WI38 (cell line): ENCODE measurements around the gene CREM.

Experiments used
- H3K4me3 ChIP-seq: 2 replicates; pipeline ENCODE4 v1.5.1; 2011; ENCODE audit warnings: low read depth, mild to moderate bottlenecking, control low read depth, low read length
- TF ChIP-seq, protein P1 (sequence below): IDR thresholded peaks from 2 replicates; pipeline ENCODE4 v1.5.1; 2012; ENCODE audit warnings: low read depth, mild to moderate bottlenecking, control low read depth, low read length

CREM gene

GRCh38 chr10:35226507-35226906 is 99.9 kb downstream of the CREM start:
- H3K4me3 ChIP-seq, result no peak overlapping the region
- TF ChIP-seq, protein P1, sequence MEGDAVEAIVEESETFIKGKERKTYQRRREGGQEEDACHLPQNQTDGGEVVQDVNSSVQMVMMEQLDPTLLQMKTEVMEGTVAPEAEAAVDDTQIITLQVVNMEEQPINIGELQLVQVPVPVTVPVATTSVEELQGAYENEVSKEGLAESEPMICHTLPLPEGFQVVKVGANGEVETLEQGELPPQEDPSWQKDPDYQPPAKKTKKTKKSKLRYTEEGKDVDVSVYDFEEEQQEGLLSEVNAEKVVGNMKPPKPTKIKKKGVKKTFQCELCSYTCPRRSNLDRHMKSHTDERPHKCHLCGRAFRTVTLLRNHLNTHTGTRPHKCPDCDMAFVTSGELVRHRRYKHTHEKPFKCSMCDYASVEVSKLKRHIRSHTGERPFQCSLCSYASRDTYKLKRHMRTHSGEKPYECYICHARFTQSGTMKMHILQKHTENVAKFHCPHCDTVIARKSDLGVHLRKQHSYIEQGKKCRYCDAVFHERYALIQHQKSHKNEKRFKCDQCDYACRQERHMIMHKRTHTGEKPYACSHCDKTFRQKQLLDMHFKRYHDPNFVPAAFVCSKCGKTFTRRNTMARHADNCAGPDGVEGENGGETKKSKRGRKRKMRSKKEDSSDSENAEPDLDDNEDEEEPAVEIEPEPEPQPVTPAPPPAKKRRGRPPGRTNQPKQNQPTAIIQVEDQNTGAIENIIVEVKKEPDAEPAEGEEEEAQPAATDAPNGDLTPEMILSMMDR, result no peak

DNA sequence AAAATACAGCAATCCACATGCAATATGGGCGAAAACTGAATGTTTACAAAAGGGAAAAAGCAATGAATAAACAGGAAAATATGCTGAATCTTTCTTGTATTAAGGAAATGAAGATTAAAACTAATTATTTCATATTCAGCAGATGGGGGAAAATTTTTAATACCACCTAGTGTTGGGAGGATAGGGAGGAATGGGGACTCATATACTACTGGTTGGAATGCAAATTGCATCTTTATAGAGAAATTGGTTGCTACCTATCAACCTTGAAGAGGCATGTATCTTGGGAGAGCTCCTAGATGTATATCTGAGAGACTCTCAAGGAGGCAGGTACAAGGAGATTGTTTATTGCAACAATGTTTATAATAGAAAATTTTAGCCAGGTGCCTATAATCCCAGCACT is 101.4 kb downstream of the CREM start:
- TF ChIP-seq, protein P1, result no peak
- no peak overlapping the region for H3K4me3 ChIP-seq

DNA sequence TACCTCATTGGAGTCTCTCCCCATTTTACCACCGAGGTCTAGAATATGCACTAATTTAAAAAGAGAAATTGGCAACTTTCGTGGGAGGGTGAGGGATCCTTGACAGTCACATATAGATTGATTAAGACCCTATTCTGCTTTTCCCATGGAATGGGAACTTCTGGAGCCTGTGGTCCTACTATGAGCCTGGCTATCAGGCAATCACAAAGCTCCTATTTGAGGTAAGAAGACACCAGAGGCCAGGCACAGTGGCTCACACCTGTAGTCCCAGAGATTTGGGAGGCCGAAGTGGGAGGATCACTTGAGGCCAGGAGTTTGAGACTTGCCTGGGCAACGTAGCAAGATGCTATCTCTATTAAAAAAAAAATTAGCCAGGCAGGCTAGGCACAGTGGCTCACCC is 105.0 kb downstream of the CREM start:
- no peak overlapping the region for H3K4me3 ChIP-seq
- TF ChIP-seq, protein P1, result no peak

DNA sequence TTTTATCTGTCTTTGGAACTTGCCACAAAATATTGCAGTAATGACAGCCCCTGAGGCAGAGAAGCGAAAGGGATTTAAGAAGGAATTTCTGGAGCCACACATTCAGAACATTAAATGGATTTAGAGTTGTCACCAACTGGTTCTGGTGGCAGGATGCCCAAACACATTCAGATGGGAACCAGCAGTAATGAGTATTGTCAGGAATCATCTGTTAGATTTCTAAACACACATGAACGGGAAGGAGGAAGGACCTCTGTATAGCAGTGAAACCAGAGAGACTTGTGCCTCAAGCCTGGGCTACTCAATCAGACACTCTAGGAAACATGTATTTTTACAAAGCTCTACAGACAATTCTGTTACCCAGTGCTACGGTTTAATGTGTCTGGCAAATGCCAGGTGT is 105.9 kb downstream of the CREM start:
- H3K4me3 ChIP-seq, result no peak overlapping the region
- TF ChIP-seq, protein P1, result no peak

- no peak overlapping the region for H3K4me3 ChIP-seq
- TF ChIP-seq, protein P1, result no peak
Observed at GRCh38 chr10:35234073-35234472, 107.4 kb downstream of the CREM start.

- no peak overlapping the region for H3K4me3 ChIP-seq
- TF ChIP-seq, protein P1, result peak; percentile 35; the same call in 1 of the 2 replicates
Observed at GRCh38 chr10:35236739-35237138, 110.1 kb downstream of the CREM start.

DNA sequence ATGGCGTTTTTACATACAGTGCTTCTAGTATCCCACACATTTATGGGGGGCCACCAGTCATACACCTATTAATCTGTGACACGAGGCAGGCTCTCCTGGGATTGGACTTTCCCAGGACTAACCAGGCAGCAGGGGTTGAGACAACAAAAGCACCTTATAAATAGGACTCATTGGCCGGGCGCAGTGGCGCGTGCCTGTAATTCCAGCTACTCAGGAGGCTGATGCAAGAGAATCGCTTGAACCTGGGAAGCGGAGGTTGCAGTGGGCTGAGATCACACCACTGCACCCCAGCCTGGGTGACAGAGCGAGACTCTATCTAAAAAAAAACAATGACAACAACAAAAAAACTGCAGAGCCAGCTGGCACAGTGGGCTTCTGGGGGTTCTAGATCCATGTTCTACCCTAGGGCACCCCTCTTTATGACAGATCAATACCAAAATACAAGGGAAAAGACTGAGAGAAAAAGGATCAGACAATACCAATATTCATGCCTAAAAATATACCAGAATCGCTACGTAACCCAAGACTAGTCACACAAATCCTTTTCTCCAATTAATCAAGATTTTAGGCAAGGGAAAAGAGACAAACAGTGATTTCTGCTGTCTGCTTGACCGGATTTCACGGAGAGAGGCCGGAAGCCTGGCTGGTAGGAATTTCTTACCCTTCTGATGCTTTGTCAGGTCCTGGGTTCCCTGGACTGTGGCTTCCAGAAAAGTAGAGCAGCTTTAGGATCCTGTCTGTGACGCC is 111.3 kb downstream of the CREM start:
- TF ChIP-seq, protein P1, result no peak
- H3K4me3 ChIP-seq, result no peak overlapping the region
